Smooth muscle cell (in vitro differentiated cells): Measurements from ENCODE around the gene LATS2. TPM values are rescaled to one million over a fixed set of nuclear protein-coding genes. Genes with fewer than 3 reads are reported as not detected.

Source experiments
- DNase-seq: peaks from one replicate; lab custom pipeline; 2025; ENCODE audit not compliant: unreplicated experiment; lab: John Stamatoyannopoulos, UW
- H2AFZ ChIP-seq: fragments of 200-600 bp; sonication (generic); 2 replicates; pipeline ENCODE4 v1.6.0; 2016; ENCODE audit warnings: antibody characterized with exemption, low read depth, mild to moderate bottlenecking
- H3F3A ChIP-seq: fragments of 200-600 bp; sonication (generic); 2 replicates; pipeline ENCODE4 v1.6.0; 2017; ENCODE audit warnings: antibody characterized with exemption, low read depth
- H3K27ac ChIP-seq: fragments of 200-600 bp; sonication (generic); 2 replicates; pipeline ENCODE4 v1.5.1; 2016; ENCODE audit warnings: low read depth, mild to moderate bottlenecking
- H3K27me3 ChIP-seq: fragments of 200-600 bp; sonication (generic); 2 replicates; pipeline ENCODE4 v1.6.1; 2016; ENCODE audit warnings: low read depth, mild to moderate bottlenecking
- H3K36me3 ChIP-seq: fragments of 200-600 bp; sonication (generic); 2 replicates; pipeline ENCODE4 v1.5.1; 2016; ENCODE audit warnings: low read depth
- H3K4me1 ChIP-seq: fragments of 200-600 bp; sonication (generic); 2 replicates; pipeline ENCODE4 v1.5.1; 2016; ENCODE audit warnings: low read depth
- H3K4me2 ChIP-seq: fragments of 200-600 bp; sonication (generic); 2 replicates; pipeline ENCODE4 v1.6.0; 2016; ENCODE audit warnings: mild to moderate bottlenecking
- H3K4me3 ChIP-seq: fragments of 200-600 bp; sonication (generic); 2 replicates; pipeline ENCODE4 v1.5.1; 2016; ENCODE audit warnings: mild to moderate bottlenecking
- H3K79me2 ChIP-seq: fragments of 200-600 bp; sonication (generic); 2 replicates; pipeline ENCODE4 v1.6.0; 2016; ENCODE audit warnings: low read depth, mild to moderate bottlenecking
- H3K9ac ChIP-seq: fragments of 200-600 bp; sonication (generic); 2 replicates; pipeline ENCODE4 v1.6.0; 2016; ENCODE audit warnings: low read depth
- H3K9me3 ChIP-seq: fragments of 200-600 bp; sonication (generic); replicated peaks from 2 replicates; pipeline ENCODE4 v1.5.1; 2016; ENCODE audit warnings: low read depth
- H4K20me1 ChIP-seq: fragments of 200-600 bp; sonication (generic); 2 replicates; pipeline ENCODE4 v1.6.0; 2016; ENCODE audit warnings: low read depth
- CTCF ChIP-seq: fragments of 200-600 bp; sonication (generic); IDR thresholded peaks from 2 replicates; pipeline ENCODE4 v1.5.1; 2017; ENCODE audit warnings: borderline replicate concordance, mild to moderate bottlenecking, antibody characterized with exemption; ENCODE audit not compliant: insufficient read depth, poor library complexity, severe bottlenecking
- WGBS: methylation state at CpG from one replicate; pipeline ENCODE4 v1.1.7; 2016; ENCODE audit warnings: low lambda C conversion rate; 5-methylcytosine and 5-hydroxymethylcytosine counted together
- polyA plus RNA-seq: library from polyadenylated mRNA; unstranded; fragments of >200 nt; fragmentation: Nextera tagmentation; extraction: Ambion mirVana; gene quantifications from 2 replicates; pipeline ENCODE4 v1.2.1, GENCODE V29; 2016
- total RNA-seq: library from RNA; depleted of rRNA; stranded (reverse); fragments of >200 nt; gene quantifications from 2 replicates; pipeline ENCODE4 v1.2.3, GENCODE V29; 2014

LATS2 gene
- total and polyA plus RNA-seq, 2 experiments from 2014 or later = 6.9 to 20.8 TPM

DNA sequence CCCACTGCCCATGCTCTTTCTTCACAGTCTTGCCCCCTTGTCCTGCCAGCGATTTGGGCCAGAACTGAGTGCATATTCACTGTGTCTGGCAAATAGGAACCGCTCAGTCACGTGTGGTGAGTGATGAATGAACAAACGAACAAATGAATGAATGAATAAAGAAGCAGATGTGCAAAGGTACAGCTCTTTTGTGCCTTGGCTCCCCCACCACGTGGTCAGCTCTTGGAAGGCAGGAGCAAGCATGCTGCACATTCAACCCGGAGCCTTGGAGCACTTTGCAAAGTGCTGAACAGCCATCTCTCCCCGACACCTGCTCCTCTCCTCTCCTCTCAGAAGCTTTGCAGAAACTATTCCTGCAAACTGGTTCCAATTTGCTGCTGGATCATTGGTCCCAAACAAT is 52.4 kb downstream of the LATS2 start:
- Histone ChIP-seq H3K79me2 (peaks cover 97% of the 10 kb centered on the region), H3K4me1 (peaks cover 10% of the 10 kb centered on the region), H3K36me3 (no peaks in the 10 kb centered on the region), H3K4me3 (no peak overlapping the region), H3F3A (no peaks in the 10 kb centered on the region), H3K27me3 (no peaks in the 10 kb centered on the region), H3K4me2 (no peak overlapping the region), H3K9me3 (no peaks in the 10 kb centered on the region), H4K20me1 (peaks cover 97% of the 10 kb centered on the region), H3K27ac (no peak overlapping the region), H2AFZ (no peak overlapping the region), H3K9ac (no peak overlapping the region)
- 94% methylated on average over 7 of the region's 7 CpGs for WGBS
- no peak for DNase-seq
- TF ChIP-seq CTCF = no peak

- H3K4me2 ChIP-seq = no peak overlapping the region
- H3K36me3 ChIP-seq = no peaks in the 10 kb centered on the region
- no peaks in the 10 kb centered on the region for H3K9me3 ChIP-seq
- no peak overlapping the region for H3K9ac ChIP-seq
- H3K4me3 ChIP-seq = no peak overlapping the region
- WGBS = 96% methylated on average over 11 of the region's 11 CpGs
- peaks cover 97% of the 10 kb centered on the region for H4K20me1 ChIP-seq
- H2AFZ ChIP-seq = no peak overlapping the region
- no peaks in the 10 kb centered on the region for H3K27me3 ChIP-seq
- H3F3A ChIP-seq = no peaks in the 10 kb centered on the region
- no peak overlapping the region for H3K27ac ChIP-seq
- peaks cover 9% of the 10 kb centered on the region for H3K4me1 ChIP-seq
- peaks cover 97% of the 10 kb centered on the region for H3K79me2 ChIP-seq
- DNase-seq = no peak
- no peak for TF ChIP-seq CTCF
Measured at GRCh38 chr13:21008026-21008425, 53.4 kb downstream of the LATS2 start.

GRCh38 chr13:21006141-21007005 is 55.0 kb downstream of the LATS2 start:
- Histone ChIP-seq H3F3A (no peaks in the 10 kb centered on the region), H4K20me1 (peaks cover 88% of the 10 kb centered on the region), H3K4me2 (no peak overlapping the region), H3K27ac (no peak overlapping the region), H2AFZ (no peak overlapping the region), H3K4me1 (peaks cover 9% of the 10 kb centered on the region), H3K9ac (no peak overlapping the region), H3K36me3 (no peaks in the 10 kb centered on the region), H3K27me3 (no peaks in the 10 kb centered on the region), H3K4me3 (no peak overlapping the region), H3K9me3 (no peaks in the 10 kb centered on the region), H3K79me2 (peaks cover 97% of the 10 kb centered on the region)
- no peak for DNase-seq
- 95% methylated on average over 11 of the region's 11 CpGs for WGBS
- TF ChIP-seq CTCF = no peak

GRCh38 chr13:21005193-21005592 is 56.2 kb downstream of the LATS2 start:
- WGBS = 98% methylated on average over 3 of the region's 3 CpGs
- no peak for TF ChIP-seq CTCF
- Histone ChIP-seq H3K36me3 (no peaks in the 10 kb centered on the region), H3K9ac (no peak overlapping the region), H3K79me2 (peaks cover 97% of the 10 kb centered on the region), H3K9me3 (no peaks in the 10 kb centered on the region), H3F3A (no peaks in the 10 kb centered on the region), H4K20me1 (peaks cover 77% of the 10 kb centered on the region), H3K27ac (no peak overlapping the region), H3K4me1 (peaks cover 9% of the 10 kb centered on the region), H3K4me3 (no peak overlapping the region), H3K4me2 (no peak overlapping the region), H2AFZ (no peak overlapping the region), H3K27me3 (no peaks in the 10 kb centered on the region)
- no peak for DNase-seq
